ENCODE measurements around the gene HEYL.
"Not testable (repeated sequence)": the region's sequence is repeated elsewhere in the genome, so short reads cannot be mapped to it uniquely, and the experiment has no call there.

DNA sequence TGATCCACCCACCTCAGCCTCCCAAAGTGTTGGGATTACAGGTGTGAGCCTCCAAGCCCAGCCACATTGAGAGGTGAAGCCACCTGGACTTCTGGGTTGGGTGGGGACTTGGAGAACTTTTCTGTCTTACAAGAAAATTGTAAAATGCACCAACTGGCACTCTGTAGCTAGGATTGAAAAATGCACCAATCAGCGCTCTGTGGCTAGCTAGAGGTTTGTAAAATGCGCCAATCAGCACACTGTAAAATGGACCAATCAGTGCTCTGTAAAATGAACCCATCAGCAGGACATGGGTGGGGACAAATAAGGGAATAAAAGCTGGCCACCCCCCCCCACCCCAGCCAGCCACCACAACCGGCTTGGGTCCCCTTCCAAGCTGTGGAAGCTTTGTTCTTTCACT, 35.8 kb downstream of the HEYL start:
- not testable (repeated sequence) for TF ChIP-seq POLR2A (IDR thresholded peaks at IDR 0.05)
- TF ChIP-seq, protein P1, sequence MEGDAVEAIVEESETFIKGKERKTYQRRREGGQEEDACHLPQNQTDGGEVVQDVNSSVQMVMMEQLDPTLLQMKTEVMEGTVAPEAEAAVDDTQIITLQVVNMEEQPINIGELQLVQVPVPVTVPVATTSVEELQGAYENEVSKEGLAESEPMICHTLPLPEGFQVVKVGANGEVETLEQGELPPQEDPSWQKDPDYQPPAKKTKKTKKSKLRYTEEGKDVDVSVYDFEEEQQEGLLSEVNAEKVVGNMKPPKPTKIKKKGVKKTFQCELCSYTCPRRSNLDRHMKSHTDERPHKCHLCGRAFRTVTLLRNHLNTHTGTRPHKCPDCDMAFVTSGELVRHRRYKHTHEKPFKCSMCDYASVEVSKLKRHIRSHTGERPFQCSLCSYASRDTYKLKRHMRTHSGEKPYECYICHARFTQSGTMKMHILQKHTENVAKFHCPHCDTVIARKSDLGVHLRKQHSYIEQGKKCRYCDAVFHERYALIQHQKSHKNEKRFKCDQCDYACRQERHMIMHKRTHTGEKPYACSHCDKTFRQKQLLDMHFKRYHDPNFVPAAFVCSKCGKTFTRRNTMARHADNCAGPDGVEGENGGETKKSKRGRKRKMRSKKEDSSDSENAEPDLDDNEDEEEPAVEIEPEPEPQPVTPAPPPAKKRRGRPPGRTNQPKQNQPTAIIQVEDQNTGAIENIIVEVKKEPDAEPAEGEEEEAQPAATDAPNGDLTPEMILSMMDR (IDR thresholded peaks at IDR 0.05), result not testable (repeated sequence)
